ENCODE data around the gene SH3PXD2A.

Gene SH3PXD2A

GRCh38 chr10:103703941-103704919 lies 151.1 kb downstream of the SH3PXD2A start:
- DNase-seq = peak in 2 of 14 donors; percentile 16 to 68

DNA sequence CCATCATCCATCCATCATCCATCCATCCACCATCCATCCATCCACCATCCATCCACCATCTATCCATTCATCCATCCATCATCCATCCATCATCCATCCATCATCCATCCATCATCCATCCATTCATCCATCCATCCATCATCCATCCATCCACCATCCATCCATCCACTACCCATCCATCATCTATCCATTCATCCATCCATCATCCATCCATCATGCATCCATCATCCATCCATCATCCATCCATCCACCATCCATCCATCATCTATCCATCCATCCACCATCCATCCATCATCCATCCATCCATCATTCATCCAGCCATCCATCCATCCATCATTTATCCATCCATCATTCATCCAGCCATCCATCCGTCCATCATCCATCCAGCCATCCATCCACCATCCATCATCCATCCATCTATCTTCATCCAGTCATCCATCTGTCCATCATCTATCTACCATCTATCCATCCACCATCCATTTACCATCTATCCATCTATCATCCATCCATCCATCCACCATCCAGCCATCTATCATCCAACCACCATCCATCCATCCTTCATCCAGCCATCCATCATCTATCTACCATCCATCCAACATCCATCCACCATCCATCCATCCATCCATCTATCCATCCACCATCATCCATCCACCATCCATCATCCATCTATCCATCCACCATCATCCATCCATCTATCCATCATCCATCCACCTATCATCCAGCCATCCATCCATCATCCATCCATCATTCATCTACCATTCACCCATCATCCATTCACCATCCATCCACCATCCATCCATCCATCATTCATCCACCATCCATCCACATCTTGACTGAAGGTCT lies 153.8 kb downstream of the SH3PXD2A start:
- no peak for DNase-seq

DNA sequence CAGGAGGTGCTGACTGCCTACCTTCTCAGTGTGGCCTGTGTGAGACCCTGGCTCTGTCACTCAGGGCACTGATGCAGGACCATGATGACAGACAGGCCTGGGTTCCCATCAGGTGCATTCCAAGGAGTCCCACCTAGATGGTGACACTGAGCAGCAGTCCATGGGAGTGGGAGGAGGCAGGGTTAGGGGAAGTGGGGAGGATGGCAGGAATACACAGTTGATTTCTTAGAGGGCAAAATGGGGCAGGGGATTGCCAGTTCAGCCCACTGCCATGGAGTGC lies 155.0 kb downstream of the SH3PXD2A start:
- no peak for DNase-seq

DNA sequence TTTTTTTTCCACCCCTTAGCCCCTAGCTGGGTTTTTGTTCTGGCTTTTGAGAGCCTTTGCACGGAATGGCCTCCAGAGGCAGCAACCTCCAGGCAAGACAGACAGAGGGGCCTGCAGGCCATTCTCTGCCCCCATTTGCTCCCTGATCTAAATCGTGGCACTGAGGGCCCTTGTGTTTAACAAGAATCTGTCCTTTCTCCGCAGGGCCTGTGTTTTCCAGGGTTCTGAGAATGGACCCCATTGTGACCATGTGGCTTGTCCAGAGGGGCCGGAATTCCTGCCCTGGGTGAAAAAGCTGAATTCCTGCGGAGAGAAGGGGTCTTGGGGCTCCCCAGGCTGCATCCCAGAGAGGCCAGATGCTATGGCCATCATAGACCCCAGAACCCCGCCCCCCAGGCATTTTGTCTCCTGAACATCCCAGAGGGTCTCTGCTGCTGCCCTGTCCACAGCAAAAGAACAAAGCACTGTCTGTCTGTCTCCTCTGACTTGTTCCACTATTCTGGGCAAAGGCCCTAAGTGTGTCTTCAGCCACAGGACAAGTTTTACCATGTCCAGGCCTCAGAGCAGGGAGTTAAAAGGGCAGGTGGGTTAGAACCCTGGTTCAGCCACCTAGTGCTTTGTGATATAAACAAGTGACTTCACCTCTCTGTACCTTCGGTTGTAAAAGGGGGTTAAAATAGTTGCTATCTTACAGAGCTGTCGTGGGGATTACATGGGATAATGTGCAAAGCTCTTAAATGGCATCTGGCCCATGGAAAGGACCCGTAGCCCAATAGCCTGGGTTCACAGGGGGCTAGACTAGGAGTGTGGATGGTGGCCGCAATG lies 155.6 kb downstream of the SH3PXD2A start:
- DNase-seq = peak in 10 of 14 donors; percentile 34 to 86 (median 58)

DNA sequence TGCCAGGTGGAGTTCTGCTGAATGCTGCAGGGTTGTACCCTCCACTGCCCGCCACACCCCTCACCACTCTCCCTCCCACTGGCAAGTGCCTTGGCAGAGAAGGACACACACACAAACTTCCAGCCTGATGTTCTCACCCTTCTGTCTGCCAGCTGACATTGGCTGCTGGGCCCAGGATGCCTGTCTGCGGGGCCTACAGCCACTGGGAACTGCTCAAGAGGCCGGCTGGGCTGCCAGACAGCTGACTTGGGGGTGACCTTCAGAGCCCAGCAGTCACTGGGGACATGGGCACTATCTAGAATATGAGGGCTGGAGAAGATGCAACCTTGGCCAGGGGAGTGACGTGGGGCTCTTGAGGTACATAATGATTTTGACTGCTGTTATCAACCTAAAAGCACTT lies 157.1 kb downstream of the SH3PXD2A start:
- DNase-seq = no peak

DNA sequence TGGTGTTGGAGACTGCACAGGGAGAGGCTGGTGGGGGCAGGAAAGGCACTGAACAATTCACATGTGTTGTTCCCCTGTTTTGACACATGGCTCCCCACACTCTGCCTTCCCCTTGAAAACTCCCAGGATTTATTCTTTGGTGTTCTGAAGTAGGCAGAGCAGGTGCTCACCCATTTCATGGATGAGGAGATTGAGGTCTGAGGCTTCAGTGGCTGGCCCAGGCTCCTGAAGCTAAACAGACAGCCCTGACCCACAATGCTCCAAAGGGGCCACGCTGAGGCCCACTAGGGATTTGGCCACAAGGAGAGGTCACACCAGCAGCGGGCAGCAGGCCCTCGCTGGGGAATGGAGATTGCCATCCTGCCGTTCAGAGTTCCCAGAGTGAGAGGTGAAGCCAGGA lies 157.6 kb downstream of the SH3PXD2A start:
- no peak for DNase-seq

GRCh38 chr10:103696411-103697145 lies 158.8 kb downstream of the SH3PXD2A start:
- DNase-seq = peak in 10 of 14 donors; percentile 26 to 71 (median 51)

DNA sequence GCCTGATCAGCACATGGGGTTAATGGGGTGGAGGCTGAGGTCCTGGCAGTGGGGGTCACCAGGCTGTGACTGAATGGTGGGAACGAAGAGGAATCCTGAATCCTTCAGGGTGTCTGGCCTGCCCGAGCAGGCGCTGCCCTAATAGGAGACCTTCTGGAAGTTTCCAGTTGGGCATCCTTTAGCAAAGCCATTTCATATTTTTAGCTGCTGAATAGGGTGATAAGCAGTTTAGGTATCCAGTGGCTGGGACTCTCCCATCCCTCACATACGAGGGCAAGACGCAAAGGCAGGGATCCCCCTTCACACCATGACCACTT lies 159.3 kb downstream of the SH3PXD2A start:
- DNase-seq = no peak

DNA sequence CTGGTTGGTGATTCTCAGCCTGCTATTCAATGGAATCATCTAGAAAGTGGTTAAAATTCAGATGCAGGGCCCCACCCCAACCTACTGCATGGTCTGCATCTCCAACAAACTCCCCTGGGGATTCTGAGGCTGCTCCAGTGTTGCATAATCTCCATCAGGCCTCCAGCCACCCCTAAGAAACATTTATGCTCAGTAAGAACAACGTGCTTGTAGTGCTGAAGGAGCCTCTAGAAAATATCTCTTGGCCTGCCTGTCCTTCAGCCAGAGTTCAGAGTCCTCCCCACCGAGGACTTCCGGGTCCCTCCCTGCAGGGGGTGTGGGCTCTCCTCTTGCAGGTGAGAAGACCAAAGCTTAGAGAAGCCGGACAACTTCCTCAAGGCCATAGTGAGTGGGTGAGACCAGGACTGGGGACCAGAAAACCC lies 159.8 kb downstream of the SH3PXD2A start:
- no peak for DNase-seq

- DNase-seq = no peak
Observed at GRCh38 chr10:103693812-103694205, 161.6 kb downstream of the SH3PXD2A start.

- peak in 8 of 14 donors; percentile 21 to 61 (median 26) for DNase-seq
Observed at GRCh38 chr10:103692952-103693811, 162.2 kb downstream of the SH3PXD2A start.

GRCh38 chr10:103692436-103692951 lies 162.9 kb downstream of the SH3PXD2A start:
- no peak for DNase-seq

- DNase-seq = peak in 1 of 14 donors; percentile 45
Observed at GRCh38 chr10:103691723-103692435, 163.5 kb downstream of the SH3PXD2A start.

DNA sequence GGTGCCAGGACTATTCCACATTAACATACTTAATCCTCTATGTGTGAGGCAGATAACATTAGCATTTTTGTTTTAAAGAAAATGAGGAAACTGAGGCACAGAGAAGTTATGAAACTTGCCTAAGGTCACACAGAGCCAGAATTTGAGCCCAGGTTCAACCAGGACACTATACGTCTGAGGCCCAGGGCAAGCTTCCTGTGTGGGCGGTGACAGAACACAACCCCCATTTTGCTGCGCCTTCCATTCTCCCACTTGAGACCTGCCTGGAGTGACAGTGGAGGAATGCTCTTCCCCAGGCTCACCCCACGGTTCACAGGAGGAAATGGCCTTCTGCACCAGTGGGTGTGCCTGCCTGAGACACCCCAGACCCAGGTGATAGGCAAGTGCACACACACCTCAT lies 164.1 kb downstream of the SH3PXD2A start:
- DNase-seq = no peak

GRCh38 chr10:103690281-103690680 lies 165.1 kb downstream of the SH3PXD2A start:
- peak in 7 of 14 donors; percentile 8 to 41 (median 20) for DNase-seq

GRCh38 chr10:103688491-103688890 lies 166.9 kb downstream of the SH3PXD2A start:
- DNase-seq = no peak

DNA sequence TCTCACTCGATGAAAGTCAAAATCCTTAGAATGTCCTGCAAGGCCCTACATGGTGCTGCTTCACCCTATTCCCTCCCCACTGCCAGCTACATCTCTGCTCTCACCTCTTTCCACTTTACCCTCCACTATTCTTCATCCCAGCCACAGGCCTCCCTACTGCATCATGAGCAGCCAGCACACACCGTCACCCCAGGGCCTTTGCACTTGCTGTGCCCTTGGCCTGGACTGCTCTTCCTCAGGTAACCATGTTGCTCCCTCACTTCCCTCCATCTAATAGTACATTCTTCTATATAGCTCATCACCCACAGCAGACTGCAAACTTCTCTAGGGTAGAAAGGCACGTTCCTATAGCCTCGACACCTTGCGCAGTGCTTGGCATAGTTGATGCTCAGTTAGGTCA lies 167.7 kb downstream of the SH3PXD2A start:
- no peak for DNase-seq

DNA sequence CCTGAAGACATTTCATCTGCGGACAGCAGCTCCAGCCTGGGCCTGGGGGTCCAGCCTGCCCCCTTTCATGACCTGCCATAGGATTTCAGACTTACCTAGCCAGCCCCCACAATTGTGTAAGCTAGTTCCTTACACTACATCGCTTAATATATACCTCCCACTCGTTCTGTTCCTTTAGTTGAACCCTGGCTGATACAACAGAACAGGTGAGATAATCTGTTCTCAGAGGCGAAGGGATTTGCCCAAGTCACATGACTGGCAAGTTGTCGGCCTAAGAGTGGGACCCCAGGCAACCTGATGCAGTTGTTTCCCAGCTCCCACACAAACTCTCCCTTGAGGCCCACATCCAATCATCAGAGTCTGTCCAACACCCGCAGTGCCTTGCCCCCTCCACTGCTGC lies 168.2 kb downstream of the SH3PXD2A start:
- DNase-seq = no peak

GRCh38 chr10:103685880-103686669 lies 169.3 kb downstream of the SH3PXD2A start:
- DNase-seq = peak in 13 of 14 donors; percentile 7 to 85 (median 68)
